Anterior cingulate cortex (tissue), 58 donors: ENCODE measurements around the gene ZNF664.

ENCODE experiments used
- DNase-seq, 58 donors: peaks; one replicate each; lab custom pipeline; 2025; lab: John Stamatoyannopoulos, UW

ZNF664 gene

DNA sequence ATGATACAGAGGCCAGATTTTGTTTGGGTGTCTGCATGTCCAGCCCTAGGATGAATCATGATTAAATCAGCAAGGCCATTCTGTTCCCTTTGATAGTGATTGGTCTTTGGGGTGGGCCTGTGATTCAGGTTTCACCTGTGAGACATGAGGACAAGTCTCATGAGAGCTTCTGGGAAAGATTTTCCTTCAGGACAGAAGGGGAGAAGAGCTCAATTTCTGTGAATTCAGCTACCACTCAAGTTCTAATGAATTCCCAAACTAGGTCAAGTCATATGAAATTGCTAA is 73.4 kb downstream of the ZNF664 start:
- no peak for DNase-seq

DNA sequence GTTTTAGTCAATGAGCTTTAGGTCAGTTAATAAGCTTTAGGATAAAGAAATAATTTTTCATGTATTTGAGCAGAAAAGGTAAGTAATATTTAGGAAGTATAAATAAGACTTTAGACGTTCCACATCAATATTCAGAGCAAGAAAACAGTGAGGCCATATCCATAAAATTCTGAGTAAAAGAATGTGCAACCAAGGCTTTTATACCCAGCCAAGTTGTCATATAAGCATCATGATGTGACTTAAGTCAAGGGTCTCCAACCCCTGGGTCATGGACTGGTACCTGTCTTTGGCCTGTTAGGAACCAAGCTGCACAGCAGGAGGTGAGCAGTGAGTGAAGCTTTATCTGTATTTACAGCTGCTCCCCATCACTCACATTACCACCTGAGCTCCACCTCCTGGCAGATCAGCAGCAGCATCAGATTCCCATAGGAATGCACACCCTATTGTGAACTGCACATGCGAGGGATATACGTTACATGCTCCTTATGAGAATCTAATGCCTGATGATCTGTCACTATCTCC is 74.1 kb downstream of the ZNF664 start:
- DNase-seq = no peak

DNA sequence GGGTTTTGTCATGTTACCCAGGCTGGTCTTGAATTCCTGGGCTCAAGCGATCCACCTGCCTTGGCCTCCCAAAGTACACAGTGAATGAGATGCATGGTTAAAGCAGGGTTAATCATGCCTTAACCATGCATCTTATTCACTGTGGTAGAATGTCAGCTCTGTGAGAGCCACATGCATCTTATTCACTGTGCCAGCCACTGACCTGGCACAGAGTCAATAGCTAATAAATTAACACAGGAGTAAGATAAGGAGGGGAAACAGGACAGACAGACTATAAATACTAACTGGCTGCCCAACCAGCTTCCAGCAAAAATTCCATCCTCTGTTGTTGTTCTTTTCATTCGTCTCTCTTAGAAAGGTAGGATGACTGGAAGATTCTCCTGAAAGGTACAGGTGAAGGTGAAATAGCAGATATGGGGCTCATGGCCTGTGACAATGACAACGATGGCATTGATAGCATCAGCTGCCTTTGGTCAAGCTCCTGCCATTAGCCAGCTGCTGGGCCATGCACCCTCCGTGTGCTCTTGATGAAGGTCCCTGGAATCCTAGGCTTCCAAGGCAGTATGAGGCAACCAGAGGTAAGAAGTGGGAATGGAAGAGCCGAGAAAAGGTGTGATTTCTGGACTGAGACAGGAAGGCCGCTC is 76.6 kb downstream of the ZNF664 start:
- no peak for DNase-seq

DNA sequence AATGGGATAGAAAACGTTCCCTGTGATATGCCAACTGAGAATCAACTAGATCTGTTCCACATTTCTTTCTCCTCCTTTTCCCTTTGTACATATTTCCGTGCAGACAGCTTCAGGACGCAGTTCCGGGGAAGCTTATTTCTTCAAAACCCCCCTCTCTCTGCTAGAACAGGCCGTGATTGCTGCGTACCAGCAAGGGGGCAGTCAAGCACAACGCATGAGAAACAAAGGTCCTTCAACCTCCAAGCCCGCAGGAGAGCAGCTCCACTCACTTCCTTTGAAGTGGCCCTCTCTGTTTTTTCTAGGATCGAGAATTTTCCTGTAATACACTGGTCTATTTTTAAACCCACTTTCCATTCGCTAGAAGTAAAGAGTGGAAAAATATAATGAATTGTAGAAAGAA is 80.8 kb downstream of the ZNF664 start:
- DNase-seq = peak in 43 of 58 donors; percentile 4 to 66 (median 27)

DNA sequence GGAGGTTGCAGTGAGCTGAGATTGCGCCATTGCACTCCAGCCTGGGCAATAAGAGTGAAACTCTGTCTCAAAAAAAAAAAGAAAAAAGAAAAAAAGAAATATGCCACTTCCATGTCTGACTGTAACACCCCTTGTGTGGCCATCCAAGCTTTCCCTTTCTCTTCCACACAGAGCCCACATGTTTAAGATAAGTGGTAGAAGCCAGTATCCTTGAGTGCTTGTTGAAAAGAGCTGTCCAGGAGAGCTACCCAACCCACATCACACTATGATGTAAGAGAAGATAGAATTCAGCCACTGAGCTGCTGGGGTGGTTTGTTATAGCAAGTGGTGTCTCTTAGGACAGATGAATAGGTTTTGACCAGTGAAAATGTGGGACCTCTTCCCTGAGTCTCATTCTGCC is 82.1 kb downstream of the ZNF664 start:
- DNase-seq = no peak

DNA sequence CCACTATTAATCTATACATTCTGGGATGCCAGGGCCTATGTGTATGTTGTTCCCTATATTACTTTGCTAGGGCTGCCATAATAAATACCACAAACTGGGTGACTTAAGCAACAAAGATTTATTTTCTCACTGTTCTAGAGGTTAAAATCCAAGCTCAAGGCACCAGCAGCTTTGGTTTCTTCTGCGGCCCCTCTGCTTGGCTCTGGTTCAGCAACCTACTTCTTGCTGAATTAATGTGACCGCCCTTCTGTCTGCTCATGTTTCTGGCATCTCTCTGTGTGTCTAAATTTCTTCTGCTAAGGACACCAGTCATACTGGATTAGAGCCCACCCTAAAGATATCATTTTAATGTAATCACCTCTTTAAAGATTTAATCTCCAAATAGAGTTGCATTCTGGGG is 84.7 kb downstream of the ZNF664 start:
- DNase-seq = no peak

DNA sequence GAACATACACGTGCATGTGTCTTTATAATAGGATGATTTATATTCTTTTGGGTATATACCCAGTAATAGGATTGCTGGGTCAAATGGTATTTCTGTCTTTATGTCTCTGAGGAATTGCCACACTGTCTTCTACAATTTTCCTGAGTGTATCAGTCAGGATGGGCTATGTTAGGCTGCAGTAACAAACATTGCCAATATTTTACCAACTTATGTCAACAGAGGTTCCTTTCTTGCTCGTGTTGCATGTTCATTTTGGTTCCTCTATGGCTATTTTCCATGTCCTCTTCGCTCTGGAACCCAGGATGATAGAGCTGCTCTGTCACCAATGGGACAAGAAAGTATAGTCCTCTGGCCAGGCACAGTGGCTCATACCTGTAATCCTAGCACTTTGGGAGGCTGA is 86.7 kb downstream of the ZNF664 start:
- no peak for DNase-seq
